Measurements from ENCODE around the gene GALNT10.

Gene GALNT10

GRCh38 chr5:154375329-154376008 lies 184.9 kb downstream of the GALNT10 start:
- DNase-seq (ENCODE audit: extremely low read depth, low read depth) = no peak
- TF ChIP-seq, protein P1, sequence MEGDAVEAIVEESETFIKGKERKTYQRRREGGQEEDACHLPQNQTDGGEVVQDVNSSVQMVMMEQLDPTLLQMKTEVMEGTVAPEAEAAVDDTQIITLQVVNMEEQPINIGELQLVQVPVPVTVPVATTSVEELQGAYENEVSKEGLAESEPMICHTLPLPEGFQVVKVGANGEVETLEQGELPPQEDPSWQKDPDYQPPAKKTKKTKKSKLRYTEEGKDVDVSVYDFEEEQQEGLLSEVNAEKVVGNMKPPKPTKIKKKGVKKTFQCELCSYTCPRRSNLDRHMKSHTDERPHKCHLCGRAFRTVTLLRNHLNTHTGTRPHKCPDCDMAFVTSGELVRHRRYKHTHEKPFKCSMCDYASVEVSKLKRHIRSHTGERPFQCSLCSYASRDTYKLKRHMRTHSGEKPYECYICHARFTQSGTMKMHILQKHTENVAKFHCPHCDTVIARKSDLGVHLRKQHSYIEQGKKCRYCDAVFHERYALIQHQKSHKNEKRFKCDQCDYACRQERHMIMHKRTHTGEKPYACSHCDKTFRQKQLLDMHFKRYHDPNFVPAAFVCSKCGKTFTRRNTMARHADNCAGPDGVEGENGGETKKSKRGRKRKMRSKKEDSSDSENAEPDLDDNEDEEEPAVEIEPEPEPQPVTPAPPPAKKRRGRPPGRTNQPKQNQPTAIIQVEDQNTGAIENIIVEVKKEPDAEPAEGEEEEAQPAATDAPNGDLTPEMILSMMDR (IDR thresholded peaks at IDR 0.05; ENCODE audit: low read depth, low read length) = no peak

DNA sequence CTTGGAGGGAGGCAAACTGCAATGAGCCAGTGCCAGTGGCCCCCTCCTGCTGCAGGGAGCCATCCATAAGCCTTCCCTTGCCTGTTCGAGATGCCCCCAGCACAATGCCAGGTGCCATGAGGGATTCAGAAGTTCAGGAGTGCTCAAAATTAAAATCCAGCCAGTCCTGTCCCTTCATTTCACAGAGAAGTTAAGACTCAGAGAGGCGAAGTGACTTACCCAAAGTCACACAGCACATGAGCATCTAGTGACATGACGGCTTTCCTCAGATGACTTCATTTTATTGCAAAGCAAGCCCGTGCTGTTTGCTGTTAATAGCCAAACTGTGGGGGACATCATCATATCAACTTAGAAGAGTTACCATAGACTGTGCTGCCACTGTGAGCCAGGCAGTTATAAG lies 185.9 kb downstream of the GALNT10 start:
- TF ChIP-seq, protein P1 (IDR thresholded peaks at IDR 0.05; ENCODE audit: low read depth, low read length) = no peak

GRCh38 chr5:154377754-154378533 lies 187.4 kb downstream of the GALNT10 start:
- no peak for DNase-seq (ENCODE audit: extremely low read depth, low read depth)
- TF ChIP-seq, protein P1 (IDR thresholded peaks at IDR 0.05; ENCODE audit: low read depth, low read length) = no peak

More for the DNA sequence above, 185.9 kb downstream of the GALNT10 start:
- no peak for DNase-seq (ENCODE audit: extremely low read depth, low read depth)

DNA sequence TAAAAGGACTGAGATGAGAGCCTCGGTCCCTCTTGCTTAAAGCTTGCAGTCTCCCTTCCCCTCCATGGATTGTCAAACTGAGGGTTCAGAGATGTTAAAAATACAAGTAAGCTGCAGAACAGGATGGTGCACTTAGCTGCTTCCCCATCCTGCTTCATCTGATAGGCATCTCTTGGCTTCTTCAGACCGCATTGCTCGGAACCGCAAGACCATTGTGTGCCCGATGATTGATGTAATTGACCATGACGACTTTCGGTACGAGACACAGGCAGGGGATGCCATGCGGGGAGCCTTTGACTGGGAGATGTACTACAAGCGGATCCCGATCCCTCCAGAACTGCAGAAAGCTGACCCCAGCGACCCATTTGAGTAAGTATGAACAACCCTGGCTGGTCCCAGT lies 189.7 kb downstream of the GALNT10 start:
- DNase-seq (ENCODE audit: extremely low read depth, low read depth) = no peak

GRCh38 chr5:154384480-154385235 lies 194.1 kb downstream of the GALNT10 start:
- no peak for DNase-seq (ENCODE audit: extremely low read depth, low read depth)
- TF ChIP-seq, protein P1 (IDR thresholded peaks at IDR 0.05; ENCODE audit: low read depth, low read length) = no peak

More for the DNA sequence above, 189.7 kb downstream of the GALNT10 start:
- TF ChIP-seq, protein P1 (IDR thresholded peaks at IDR 0.05; ENCODE audit: low read depth, low read length) = no peak

DNA sequence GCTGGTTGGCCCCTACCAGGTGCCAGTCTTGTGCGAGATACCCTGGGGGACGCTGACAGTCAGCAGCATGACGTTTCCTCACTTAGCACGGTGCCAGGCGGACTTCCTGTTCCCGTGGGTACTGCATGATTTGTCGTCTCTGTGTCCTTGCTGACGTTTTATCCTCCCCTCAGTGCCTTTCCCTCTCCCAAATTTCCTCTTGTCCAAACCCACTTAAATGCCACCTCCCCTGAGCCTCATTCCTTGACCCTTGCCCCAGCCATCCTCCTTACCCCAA lies 194.6 kb downstream of the GALNT10 start:
- DNase-seq (ENCODE audit: extremely low read depth, low read depth) = no peak
- TF ChIP-seq, protein P1 (IDR thresholded peaks at IDR 0.05; ENCODE audit: low read depth, low read length) = no peak
